ENCODE data around the gene SEMA4G. TPM values are rescaled to one million over a fixed set of nuclear protein-coding genes. Genes with fewer than 3 reads are reported as not detected.

SEMA4G gene
- total and polyA plus RNA-seq, 2 of the 4 experiments (the other 2 are of a cell fraction) = 0.90 to 8.7 TPM

DNA sequence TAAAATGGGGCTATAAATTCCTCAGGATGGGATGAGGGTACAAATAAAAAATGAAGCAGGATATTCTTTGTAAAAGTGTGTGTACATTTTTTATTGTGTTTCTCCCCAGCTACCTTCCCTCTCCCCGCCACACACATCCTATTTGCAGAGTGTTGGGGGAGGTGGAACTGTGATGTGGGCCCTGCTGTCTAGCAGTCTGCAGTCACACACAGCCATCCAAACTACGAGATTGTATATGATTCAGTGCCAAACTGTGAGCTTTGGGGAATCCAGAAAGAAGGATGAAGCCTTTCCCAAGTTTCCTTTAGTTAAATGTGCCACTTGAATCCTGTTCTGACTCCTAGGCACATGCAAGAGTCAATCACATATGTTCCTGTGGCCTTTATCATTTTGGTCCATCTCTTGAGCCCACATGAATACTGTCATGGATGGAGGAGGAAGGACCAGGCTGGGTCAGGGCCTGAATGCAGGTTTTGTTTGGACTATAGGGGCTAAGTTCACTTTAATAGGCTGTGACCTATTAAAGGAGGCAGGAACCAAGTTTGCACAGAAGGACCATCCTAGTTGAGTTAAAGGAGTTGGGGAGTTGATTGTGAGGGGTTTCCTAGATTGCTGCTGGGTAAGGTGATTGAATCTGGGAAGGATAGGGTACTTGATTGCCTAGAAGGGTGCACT lies 1.1 kb upstream of the SEMA4G start:
- BruUV-seq (replicated peaks) = no TSS peak
- WGBS, 2 experiments (ENCODE audit: extremely low coverage in 2 of 2, insufficient read length in 1 of 2) = no CpG with 5 or more reads among the region's 2 CpGs

More for the DNA sequence above, 1.1 kb upstream of the SEMA4G start:
- ATAC-seq (ENCODE audit: low read depth) (no peak), DNase-seq (no peak)
- H3K4me2 ChIP-seq (ENCODE audit: low read depth, low read length) = no peak overlapping the region
- no peak overlapping the region for H2BK20ac ChIP-seq (ENCODE audit: low read depth, low read length)
- in situ Hi-C loops (cut with MboI; ENCODE audit: low sequenced_read_pairs) (no loop called here), dilution Hi-C loops (cut with HindIII; ENCODE audit: low sequenced_read_pairs, unreplicated experiment) (no loop called here), intact Hi-C loops (cut with micrococcal nuclease) (no loop called here)
- no peak overlapping the region for H2AK9ac ChIP-seq (replicated peaks; ENCODE audit: low read depth, low read length, poor library complexity)
- H3K4me1 ChIP-seq (ENCODE audit: control insufficient read depth, insufficient read depth, low read length) = peaks cover 6% of the 10 kb centered on the region
- no peak overlapping the region for H3K27ac ChIP-seq (ENCODE audit: insufficient read depth, low read length)
- no peaks in the 10 kb centered on the region for H3K27me3 ChIP-seq (ENCODE audit: control insufficient read depth, insufficient read depth, low read length)
- peaks cover 9% of the 10 kb centered on the region for H3K36me3 ChIP-seq (ENCODE audit: control insufficient read depth, insufficient read depth, low read length)
- H3K23ac ChIP-seq (ENCODE audit: low read depth, low read length) = peak overlapping the region; percentile 40; the same call in 1 of the 2 replicates
- H2AFZ ChIP-seq (replicated peaks; ENCODE audit: low read length, poor library complexity) = no peak overlapping the region
- no peak overlapping the region for H3K4me3 ChIP-seq (ENCODE audit: insufficient read depth, low read depth, low read length)
- no peaks in the 10 kb centered on the region for H3K79me1 ChIP-seq (ENCODE audit: low read depth in 1 of 2, low read length in 2 of 2)
- 0 out of 2 replicates have a peak overlapping the region, but pooled peaks have one; percentile 9 for H2AK5ac ChIP-seq (ENCODE audit: low read depth, low read length)
- H2BK15ac ChIP-seq (ENCODE audit: low read depth, low read length) = no peak overlapping the region
- no peak overlapping the region for H2BK5ac ChIP-seq (ENCODE audit: low read depth, low read length, poor library complexity, severe bottlenecking)
- ChIA-PET CTCF (interaction anchor here (1.3 kb wide), 1 partner anchor 46 kb away, joined by 9 read pairs; no protein-coding TSS in a partner anchor), POLR2A (ENCODE audit: unreplicated experiment) (no interaction called here)
- H4K5ac ChIP-seq (ENCODE audit: low read depth, low read length) = no peak overlapping the region
- no peak overlapping the region for H3K9ac ChIP-seq (ENCODE audit: low read depth, low read length)
- no peak overlapping the region for H4K91ac ChIP-seq (ENCODE audit: insufficient read depth, low read depth, low read length)
- H3K56ac ChIP-seq (ENCODE audit: extremely low read depth, insufficient read depth, low read length) = no peak overlapping the region
- TF ChIP-seq RAD21 (IDR thresholded peaks at IDR 0.05; ENCODE audit: low read length) (no peak), MAFK (IDR thresholded peaks at IDR 0.05; ENCODE audit: low read depth, low read length) (no peak), SMC3 (IDR thresholded peaks at IDR 0.05; ENCODE audit: low read depth, low read length) (no peak), POLR2A (IDR thresholded peaks at IDR 0.05; ENCODE audit: low read depth, low read length) (no peak), NFE2L2 (IDR thresholded peaks at IDR 0.05; ENCODE audit: low read depth, low read length) (no peak), MAZ (IDR thresholded peaks at IDR 0.05; ENCODE audit: borderline replicate concordance, low read depth, low read length) (no peak), CEBPB (IDR thresholded peaks at IDR 0.05; ENCODE audit: low read depth, low read length) (no peak), MXI1 (IDR thresholded peaks at IDR 0.05; ENCODE audit: borderline replicate concordance, low read depth, low read length) (no peak), BHLHE40 (IDR thresholded peaks at IDR 0.05; ENCODE audit: low read depth, low read length) (no peak)
- TF ChIP-seq, protein P1, sequence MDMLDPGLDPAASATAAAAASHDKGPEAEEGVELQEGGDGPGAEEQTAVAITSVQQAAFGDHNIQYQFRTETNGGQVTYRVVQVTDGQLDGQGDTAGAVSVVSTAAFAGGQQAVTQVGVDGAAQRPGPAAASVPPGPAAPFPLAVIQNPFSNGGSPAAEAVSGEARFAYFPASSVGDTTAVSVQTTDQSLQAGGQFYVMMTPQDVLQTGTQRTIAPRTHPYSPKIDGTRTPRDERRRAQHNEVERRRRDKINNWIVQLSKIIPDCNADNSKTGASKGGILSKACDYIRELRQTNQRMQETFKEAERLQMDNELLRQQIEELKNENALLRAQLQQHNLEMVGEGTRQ (IDR thresholded peaks at IDR 0.05; ENCODE audit: low read depth, low read length) = no peak
- no peak overlapping the region for H3K18ac ChIP-seq (ENCODE audit: low read depth, low read length)
- H3K9me1 ChIP-seq (ENCODE audit: insufficient read depth, low read length) = peaks cover 14% of the 10 kb centered on the region; the same call in 1 of the 2 replicates
- H3K14ac ChIP-seq (replicated peaks; ENCODE audit: low read depth, low read length) = 0 out of 2 replicates have a peak overlapping the region, but pooled peaks have one; percentile 37
- H4K8ac ChIP-seq (ENCODE audit: low read depth in 2 of 2, low read length in 2 of 2) = 0 out of 4 replicates have a peak overlapping the region, but pooled peaks of 1 of the 2 experiments have one; percentile 8
- H2BK120ac ChIP-seq (ENCODE audit: low read depth, low read length) = no peak overlapping the region
- H4K20me1 ChIP-seq (ENCODE audit: insufficient read depth, low read length) = no peaks in the 10 kb centered on the region
- no peak overlapping the region for H3K4ac ChIP-seq (ENCODE audit: low read depth, low read length)
- no peaks in the 10 kb centered on the region for H3K9me3 ChIP-seq (ENCODE audit: control insufficient read depth, insufficient read depth, low read length)
